GM19452 (cell line): Measurements from ENCODE around the gene OR2AE1.
"Not testable (repeated sequence)": the region's sequence is repeated elsewhere in the genome, so short reads cannot be mapped to it uniquely, and the experiment has no call there.

ENCODE experiments used
- ATAC-seq: cut with Tn5 transposase; IDR thresholded peaks from one replicate; pipeline ENCODE4 v1.9.1; 2021; ENCODE audit not compliant: unreplicated experiment

The OR2AE1 gene, protein sequence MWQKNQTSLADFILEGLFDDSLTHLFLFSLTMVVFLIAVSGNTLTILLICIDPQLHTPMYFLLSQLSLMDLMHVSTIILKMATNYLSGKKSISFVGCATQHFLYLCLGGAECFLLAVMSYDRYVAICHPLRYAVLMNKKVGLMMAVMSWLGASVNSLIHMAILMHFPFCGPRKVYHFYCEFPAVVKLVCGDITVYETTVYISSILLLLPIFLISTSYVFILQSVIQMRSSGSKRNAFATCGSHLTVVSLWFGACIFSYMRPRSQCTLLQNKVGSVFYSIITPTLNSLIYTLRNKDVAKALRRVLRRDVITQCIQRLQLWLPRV

DNA sequence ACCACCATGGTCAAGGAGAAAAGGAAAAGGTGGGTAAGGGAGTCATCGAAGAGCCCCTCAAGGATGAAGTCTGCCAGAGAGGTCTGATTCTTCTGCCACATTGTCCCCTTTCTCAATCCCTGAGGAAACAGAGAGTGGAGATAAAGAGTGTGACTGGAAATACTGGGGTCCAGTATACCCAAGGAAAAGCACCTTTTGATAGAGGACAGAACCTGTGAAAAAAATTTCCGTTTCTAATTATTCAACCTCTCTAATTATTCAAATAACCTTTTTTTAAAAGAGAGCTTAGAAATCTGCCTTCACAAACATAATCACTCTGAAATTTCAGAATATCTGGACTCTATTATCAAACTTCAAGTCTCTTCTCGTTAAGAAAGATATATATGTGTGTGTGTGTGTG lies at the start of gene OR2AE1:
OR2AE1 (minus strand) TSS at position 101 of the 400 bp plus-strand sequence; CDS start at position 101, 0 bp downstream.
- ATAC-seq, result no peak

DNA sequence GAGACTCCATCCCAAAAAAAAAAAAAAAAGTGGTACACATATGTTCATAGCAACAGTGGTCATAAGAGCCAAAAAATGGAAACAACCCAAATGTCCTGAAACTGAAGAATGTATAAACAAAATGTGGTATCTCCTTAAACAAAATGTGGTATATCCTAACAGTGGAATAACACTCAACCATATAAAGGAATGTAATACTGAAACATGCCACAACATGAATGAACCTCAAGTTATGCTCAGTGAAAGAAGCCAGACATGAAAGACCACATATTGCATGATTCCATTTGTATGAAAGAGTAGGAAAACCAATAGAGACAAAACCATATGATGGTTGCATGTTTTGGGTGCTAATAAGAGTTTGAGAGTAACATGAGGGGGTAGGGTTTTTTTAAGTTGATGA lies 49.5 kb upstream of the OR2AE1 start:
- no peak for ATAC-seq

DNA sequence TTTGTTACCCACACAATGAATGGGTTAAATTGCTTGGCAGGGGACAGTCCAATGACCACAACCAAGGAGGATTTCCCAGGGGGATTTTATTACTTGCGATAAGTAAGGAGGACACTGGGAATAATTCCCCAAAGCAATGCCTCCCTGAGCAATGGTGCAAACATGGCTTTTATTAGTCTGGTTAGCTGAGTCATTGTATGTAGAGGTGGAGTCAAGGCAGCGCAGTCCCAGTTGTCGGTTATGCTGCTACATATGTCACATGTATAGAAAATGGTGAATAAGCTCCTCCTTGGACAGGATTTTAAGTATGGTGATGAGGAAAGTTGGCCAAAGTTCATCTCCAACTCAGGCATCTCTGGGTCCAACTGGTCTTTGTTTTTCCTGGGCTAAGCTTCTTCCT lies 46.4 kb upstream of the OR2AE1 start:
- ATAC-seq, result no peak

DNA sequence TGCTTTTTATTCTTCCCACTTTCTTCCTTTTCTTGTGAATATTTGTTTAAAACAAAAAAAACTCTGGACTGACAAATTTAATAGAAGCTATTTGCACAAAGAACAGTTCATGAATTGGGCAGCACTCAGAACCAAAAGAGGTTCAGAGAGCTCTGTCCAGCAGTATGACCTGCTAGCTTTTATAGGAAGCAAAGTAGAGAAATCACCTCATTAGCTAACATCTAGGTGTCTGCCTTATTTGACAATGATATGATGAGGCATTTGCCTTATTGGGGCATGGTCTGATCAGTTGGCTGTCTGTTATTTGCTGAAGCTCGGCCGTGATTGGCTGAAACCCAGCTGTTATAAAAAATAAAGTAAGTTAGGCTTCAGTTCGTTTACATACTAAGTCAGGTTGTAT lies 43.3 kb upstream of the OR2AE1 start:
- ATAC-seq, result no peak

DNA sequence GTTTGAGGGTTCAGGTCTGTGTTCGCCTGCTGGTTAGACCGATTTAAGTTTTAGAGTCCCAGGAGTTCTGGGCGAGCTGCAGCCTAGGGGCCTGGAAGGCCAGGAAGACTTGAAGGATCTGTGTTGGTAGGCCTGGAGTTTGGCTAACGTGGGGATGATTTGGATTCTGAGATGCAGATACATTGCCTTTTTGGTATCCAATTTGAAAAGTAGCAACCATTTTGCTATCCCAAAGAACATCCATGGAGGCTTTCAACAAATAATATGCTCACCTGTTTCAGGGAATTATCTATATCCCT lies 42.9 kb upstream of the OR2AE1 start:
- no peak for ATAC-seq

DNA sequence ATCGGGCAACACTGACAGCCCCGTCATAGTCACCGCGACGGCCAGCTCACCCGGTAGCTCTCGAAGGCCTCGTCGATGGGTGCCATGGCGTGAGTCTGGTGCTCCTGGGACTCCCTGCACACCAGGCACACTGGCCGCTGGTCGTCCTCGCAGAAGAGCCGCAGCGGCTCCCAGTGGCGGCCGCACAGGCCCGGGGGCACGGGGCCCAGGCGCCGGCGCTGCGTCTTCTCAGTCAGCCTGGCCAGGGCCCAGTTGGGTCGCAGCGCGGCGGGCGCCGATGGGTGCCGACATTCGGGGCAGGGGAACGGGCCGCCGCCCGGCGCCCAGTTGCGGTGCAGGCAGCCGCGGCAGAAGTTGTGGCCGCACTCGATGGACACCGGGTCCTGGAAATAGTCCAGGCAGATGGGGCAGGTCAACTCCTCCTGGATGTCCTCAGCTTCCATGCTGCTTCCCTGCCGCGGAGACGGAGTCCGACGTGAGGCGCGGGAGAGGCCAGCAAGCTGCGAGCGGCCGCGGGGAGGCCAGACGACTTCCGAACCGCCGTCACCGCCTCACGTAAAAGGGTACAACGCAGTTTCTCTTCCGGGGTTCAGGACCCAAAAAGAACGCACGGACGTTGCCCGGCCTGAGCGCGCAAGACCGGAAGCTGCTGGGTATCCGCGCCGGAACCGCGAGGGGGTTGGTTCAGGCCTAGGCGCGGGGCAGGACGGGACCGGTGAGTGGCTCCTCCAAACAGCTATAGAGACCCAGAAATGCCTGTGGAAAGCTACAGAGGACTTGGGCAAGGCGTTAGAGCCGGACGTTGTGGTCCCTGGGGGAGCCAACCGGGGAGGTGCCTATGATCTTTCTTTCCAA lies 42.4 kb upstream of the OR2AE1 start, which contains the start of gene TRIM4:
TRIM4 (minus strand) TSS at position 572 of the 855 bp plus-strand sequence; CDS start at position 443, 129 bp downstream.
- ATAC-seq, result peak; percentile 95

DNA sequence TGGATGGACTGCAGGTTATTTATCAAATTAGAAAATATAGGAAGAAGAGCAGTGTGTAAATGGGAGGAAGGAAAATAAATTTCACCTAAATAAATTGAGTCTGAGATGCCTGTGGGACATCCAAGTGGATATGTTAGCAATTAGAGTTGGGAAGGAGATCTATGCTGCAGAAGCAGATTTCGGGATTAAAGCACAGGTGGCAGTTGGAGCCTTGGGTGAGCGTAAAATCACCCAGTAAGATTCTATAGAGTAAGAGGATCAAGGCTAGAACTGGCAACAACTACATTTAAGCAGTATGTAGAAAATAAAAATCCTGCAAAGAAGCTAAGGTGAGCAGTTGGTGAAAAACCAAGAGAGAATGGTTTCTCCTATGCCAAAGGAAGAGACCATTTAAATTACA lies 34.1 kb upstream of the OR2AE1 start:
- no peak for ATAC-seq

DNA sequence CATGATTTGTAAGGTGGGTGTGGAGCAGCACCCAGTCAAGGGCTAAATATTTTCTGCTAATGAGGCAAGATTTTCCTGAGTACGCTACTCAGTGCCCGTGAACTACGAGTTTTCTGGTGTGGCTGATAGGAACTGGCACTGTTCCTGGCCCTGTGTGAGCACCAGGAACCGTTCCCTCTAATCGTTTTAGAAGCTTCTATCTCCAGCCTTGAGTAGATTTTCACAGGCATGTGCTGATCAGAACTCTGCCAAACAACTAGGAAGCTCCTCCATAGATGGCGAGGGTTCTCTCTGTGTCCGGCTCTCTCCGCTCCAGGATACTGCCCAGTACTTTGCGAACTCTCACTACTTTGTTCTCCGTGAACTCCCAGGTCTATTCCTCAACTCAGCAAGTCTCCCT lies 24.7 kb upstream of the OR2AE1 start:
- no peak for ATAC-seq

DNA sequence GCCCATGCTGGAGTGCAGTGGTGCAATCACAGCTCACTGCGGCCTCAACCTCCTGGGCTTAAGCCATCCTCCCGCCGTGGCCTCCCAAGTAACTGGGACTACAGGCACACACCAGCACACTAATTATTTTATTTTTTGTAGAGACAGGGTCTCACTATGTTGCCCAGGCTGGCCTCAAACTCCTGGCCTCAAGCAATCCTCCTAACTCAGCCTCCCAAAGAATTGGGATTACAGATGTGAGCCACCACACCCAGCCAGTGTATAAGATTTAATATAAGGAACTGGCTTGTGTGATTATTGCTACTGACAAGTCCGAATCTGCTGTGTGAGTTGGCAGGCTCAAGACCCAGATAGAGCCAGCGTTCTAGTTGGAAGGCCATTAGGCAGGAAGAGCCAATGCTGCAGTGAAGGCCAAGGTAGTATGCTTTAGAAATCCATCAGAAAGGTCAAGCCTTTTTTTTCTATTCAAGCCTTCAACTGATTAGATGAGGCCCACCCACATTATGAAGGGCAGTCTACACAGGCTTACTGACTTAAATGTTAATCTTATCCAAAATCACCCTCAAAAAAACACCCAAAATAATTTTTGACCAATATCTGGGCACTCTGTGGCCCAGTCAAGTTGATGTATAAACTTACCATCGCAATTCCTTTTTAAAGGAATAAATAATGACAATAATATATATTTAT lies 23.1 kb upstream of the OR2AE1 start:
- ATAC-seq, result no peak

DNA sequence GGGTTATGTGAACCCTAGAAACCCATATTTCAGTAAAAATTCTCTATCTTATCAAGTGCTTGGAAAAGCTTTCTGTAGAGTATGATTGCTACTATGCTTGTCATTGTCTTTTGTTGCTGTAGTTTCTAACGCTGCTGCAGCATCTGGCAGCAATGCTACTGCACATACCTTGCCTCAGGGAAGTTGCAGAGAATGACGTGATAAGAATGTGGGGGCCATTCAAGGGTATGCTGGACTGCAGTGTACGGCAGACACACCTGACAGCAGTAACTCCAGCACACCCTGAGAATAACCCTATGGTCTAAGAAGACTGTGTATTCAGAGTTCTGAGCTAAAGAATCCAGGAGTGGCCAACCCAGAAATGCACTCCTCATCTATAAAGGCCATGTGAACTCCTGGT lies 22.0 kb upstream of the OR2AE1 start:
- no peak for ATAC-seq

DNA sequence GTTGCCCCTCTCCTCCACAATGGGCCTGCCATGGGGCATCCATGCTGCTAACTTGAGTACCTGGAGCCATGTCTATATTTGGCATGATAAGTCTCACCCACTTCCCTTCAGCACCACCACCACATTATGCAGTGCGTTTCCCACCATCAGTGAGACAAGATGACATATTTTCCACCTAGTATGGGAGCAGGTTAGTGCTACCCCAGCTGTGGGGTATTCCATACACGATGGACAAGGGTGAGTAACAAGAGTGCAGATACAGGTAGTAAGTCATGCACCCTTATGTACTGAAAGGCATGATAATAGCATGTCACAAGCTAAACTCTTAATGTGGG lies 21.2 kb upstream of the OR2AE1 start:
- no peak for ATAC-seq

DNA sequence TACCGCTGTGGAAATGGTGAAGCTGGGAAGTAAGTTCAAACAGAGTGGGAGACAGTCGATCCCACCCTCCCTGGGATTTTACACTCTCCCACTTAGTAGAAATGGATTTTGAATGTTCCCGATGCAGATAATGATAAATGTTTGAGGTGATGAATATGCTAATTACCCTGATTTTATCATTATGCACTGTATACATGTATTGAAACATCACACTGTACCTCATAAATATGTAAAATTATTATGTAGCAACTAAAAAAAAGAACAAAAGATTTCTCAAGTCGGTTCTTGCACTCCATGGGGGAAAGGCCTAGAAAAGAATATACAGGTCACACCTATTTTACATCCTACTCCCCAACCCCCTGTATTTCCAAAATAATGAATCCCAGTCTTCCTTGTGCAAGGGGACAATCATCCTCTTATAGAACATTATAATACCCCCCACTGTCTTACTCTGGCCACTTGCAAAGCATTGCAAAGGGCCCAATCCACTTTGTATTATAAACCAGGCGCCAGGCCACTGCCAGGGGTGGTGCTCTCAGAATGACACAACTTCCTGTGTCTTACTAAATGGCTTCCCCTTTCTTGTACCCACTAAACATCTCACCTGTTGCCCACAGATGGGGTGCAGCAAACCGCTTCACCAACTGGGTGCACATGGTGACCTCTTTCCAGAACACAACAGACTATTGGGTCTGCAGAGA lies 20.6 kb upstream of the OR2AE1 start:
- no peak for ATAC-seq

DNA sequence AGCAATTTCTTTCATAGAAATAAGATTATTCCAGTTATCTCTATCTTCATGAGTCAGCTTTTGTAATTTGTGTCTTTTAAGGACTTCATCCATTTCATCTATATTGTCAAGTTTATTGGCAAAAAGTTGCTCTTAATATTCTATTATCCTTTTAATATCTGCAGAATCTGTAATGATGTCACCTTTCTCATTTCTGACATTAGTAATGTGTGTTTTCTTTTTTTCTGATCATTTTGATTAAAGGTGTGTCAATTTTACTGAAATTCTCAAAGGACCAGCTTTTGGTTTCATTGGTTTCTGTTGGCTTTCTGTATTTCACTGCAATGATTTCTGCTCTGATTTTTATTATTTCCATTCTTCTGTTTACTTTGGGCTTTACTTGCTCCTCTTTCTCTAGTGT lies 17.9 kb upstream of the OR2AE1 start:
- no peak for ATAC-seq

DNA sequence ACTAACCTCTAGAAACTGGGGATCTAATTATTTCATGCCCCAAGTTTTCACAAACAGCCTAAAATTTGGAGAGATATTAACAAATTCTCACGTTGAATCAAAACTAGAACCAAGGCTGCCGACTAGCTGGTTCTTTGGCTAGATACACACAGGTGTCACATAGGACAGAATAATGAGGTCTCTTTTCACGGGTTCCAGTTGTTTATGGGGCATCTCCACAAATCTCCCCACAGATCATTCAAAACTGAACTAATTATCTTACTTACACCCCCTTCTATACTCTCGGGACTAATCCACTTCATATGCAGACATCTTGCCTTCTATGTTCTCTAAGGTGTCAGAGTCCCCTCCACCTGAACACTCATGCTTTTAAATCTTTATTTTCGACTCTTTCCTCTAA lies 16.4 kb upstream of the OR2AE1 start:
- ATAC-seq, result no peak

DNA sequence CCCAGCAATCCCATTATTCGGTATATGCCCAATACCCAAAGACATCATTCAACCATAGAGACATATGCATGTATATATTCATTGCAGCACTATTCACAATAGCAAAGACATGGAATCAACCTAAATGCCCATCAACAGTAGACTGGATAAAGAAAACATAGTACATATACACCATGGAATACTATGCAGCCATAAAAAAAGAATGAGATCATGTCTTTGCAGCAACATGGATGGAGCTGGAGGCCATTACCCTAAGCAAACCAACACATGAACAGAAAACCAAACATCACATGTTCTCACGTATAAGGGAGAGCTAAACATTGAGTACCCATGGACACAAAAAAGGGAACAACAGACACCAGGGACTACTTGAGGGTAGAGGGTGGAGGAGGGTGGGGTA lies 13.5 kb upstream of the OR2AE1 start:
- ATAC-seq, result not testable (repeated sequence)

DNA sequence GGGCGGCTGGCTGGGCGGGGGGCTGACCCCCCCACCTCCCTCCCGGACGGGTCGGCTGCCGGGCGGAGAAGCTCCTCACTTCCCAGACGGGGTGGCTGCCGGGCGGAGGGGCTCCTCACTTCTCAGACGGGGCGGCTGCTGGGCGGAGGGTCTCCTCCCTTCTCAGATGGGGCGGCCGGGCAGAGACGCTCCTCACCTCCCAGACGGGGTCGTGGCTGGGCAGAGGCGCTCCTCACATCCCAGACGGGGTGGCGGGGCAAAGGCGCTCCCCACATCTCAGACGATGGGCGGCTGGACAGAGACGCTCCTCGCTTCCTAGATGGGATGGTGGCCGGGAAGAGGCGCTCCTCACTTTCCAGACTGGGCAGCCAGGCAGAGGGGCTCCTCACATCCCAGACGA lies 11.5 kb upstream of the OR2AE1 start:
- not testable (repeated sequence) for ATAC-seq

DNA sequence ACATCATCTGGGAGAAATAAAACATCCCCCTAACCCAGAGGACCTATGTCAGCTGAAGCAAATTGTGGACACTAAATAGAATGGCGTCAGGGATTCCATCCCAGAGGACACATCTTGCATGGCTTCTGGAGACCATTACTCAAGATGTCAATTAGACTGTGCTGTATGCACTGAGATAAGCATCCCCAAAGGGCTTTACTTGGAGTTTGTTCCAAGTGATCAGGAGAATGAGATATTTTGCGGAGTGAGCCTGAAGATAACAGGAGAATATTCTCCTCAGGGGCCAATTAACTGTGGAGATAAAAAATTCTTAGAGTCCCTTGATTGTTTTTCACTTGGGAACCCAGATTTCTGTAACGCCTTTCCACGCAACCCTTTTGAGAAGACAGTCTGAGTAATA lies 4.5 kb upstream of the OR2AE1 start:
- ATAC-seq, result no peak

DNA sequence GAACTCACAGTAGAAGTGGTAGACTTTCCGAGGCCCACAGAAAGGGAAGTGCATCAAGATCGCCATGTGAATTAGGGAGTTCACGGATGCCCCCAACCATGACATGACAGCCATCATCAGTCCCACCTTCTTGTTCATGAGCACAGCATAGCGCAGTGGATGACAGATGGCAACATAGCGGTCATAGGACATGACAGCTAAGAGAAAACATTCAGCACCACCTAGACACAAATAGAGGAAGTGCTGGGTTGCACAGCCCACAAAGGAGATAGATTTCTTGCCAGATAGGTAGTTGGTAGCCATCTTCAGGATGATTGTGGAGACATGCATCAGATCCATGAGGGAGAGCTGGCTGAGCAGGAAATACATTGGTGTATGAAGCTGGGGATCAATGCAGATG lies 342 bp downstream of the OR2AE1 start:
- no peak for ATAC-seq

DNA sequence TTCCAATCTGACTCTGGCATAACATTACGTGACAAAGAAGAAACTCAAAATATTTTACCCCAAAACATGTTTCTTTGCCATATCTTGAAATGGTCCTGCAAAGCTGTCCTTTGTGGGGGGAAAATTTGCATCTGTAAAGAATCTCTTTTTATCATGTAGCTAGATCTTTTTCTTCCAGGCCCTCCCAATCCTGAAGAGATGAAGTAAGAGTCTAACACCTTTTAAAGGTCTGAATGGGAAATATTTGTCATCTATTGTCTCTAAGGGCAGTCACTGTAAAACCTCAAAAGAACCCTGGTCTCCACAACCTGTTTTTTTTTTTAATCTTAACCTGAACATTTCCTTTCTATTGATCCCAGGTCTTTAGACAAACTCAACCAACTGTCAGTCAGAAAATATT lies 8.6 kb downstream of the OR2AE1 start:
- ATAC-seq, result no peak

DNA sequence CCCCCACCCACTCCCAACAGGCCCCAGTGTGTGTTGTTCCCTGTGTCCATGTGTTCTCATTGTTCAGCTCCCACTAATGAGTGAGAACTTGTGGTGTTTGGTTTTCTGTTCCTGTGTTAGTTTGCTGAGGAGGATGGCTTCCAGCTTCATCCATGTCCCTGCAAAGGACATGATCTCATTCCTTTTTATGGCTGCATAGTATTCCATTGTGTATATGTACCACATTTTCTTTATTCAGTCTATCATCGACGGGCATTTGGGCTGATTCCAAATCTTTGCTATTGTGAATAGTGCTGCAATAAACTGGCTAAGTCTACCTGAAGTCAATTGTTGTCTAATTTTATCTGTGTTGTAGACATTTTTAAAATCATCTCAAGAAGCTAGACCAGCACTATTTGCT lies 9.4 kb downstream of the OR2AE1 start:
- ATAC-seq, result not testable (repeated sequence)

DNA sequence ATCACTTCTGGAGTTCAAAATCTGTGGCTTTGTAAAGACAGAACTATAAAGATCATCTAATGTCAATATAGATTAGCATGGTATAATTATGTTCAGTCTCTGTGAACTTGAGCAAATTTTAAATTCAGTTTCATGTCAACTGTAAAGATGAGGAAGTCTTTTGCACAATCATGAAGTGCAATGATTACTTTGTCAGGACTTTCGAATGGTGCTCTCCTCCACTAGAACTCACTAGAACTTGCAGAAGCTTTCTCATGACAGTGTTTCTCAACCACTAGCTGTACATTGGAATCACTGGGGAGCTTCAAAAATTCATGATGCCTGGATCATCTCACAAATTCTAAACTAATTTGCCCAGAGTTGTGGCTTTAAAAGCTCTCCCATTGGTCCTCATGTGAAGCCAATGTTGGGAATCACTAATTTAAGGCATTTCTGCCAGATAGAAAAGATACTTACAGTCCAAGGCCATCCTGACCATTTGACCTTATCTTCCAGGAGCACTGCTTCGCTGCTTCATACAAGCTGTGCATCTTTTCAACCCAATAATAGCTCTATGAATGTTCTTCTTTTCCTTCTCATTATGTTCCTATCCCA lies 12.9 kb downstream of the OR2AE1 start:
- ATAC-seq, result no peak
